HEK293 (cell line): Measurements from ENCODE around the gene BLTP3A.

Experiments
- CTCF ChIP-seq: fragments of 450-650 bp; formaldehyde crosslinking; IDR thresholded peaks from 2 replicates; pipeline ENCODE4 v1.5.1; 2016; ENCODE audit warnings: missing biosample characterization, missing genetic modification characterization
- KLF16 ChIP-seq: fragments of 450-650 bp; formaldehyde crosslinking; IDR thresholded peaks from 2 replicates; pipeline ENCODE4 v1.5.1; 2017; ENCODE audit warnings: missing biosample characterization, missing genetic modification characterization
- ZBTB8A ChIP-seq: fragments of 450-650 bp; formaldehyde crosslinking; IDR thresholded peaks from 2 replicates; pipeline ENCODE4 v1.5.1; 2016; ENCODE audit warnings: missing biosample characterization, missing genetic modification characterization
- ZFP69B ChIP-seq: fragments of 450-650 bp; formaldehyde crosslinking; IDR thresholded peaks from 2 replicates; pipeline ENCODE4 v1.5.1; 2016; ENCODE audit warnings: missing biosample characterization, missing genetic modification characterization
- ZNF174 ChIP-seq: fragments of 450-650 bp; formaldehyde crosslinking; IDR thresholded peaks from 2 replicates; pipeline ENCODE4 v1.5.0; 2017; ENCODE audit warnings: missing biosample characterization, mild to moderate bottlenecking, missing genetic modification characterization
- ZNF26 ChIP-seq: fragments of 450-650 bp; formaldehyde crosslinking; IDR thresholded peaks from 2 replicates; pipeline ENCODE4 v1.5.1; 2016; ENCODE audit warnings: missing biosample characterization, missing genetic modification characterization
- ZNF426 ChIP-seq: fragments of 450-650 bp; formaldehyde crosslinking; IDR thresholded peaks from 2 replicates; pipeline ENCODE4 v1.5.1; 2017; ENCODE audit warnings: missing biosample characterization, missing genetic modification characterization, mild to moderate bottlenecking, inconsistent platforms, moderate library complexity
- ZNF555 ChIP-seq: fragments of 450-650 bp; formaldehyde crosslinking; conservative IDR thresholded peaks from 2 replicates; pipeline ENCODE4 v1.5.1; 2017; ENCODE audit warnings: missing biosample characterization, mild to moderate bottlenecking, missing genetic modification characterization, inconsistent platforms
- ZNF707 ChIP-seq: fragments of 450-650 bp; formaldehyde crosslinking; IDR thresholded peaks from 2 replicates; pipeline ENCODE4 v1.5.1; 2016; ENCODE audit warnings: missing biosample characterization, missing genetic modification characterization
- ZNF837 ChIP-seq: fragments of 450-650 bp; formaldehyde crosslinking; IDR thresholded peaks from 2 replicates; pipeline ENCODE4 v1.5.1; 2016; ENCODE audit warnings: missing biosample characterization, missing genetic modification characterization
- TF ChIP-seq, protein P1 (sequence below): fragments of 450-650 bp; formaldehyde crosslinking; IDR thresholded peaks from 2 replicates; pipeline ENCODE4 v1.5.1; 2016; ENCODE audit warnings: missing biosample characterization, missing genetic modification characterization
- TF ChIP-seq, protein P2 (sequence below): fragments of 450-650 bp; formaldehyde crosslinking; IDR thresholded peaks from 2 replicates; pipeline ENCODE4 v1.5.1; 2016; ENCODE audit warnings: missing biosample characterization, missing genetic modification characterization
- TF ChIP-seq, protein P3 (sequence below): fragments of 450-650 bp; formaldehyde crosslinking; IDR thresholded peaks from 2 replicates; pipeline ENCODE4 v1.5.1; 2017; ENCODE audit warnings: missing biosample characterization, mild to moderate bottlenecking, missing genetic modification characterization, moderate library complexity

DNA sequence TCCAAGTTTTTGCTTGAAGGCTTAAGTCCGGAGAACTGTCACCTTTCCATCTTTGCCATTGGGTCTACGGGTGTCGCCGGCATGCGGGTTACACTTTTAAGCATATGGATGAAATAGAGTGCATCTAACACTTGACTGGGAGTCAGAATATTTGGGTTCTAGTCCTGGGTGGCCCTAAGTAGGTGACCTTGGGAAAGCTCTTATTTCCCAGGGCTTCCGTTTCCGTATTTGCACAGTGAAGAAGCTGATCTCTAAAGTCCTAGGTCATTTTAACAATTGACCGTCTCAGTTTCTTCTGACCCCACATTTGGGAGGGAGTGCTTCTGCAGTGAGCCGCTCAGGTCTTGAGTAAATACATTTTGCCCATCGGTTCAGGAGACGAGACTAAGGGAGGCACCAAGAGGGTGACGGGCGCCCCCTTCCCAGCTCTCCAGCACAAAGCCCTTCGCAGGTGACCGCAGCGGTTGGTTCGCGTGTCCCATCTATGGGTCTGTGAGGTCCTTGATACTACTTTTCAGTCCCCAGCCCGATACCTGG lies 651 bp upstream of the BLTP3A start:
- TF ChIP-seq CTCF (tag by site-specific recombination) (peak; percentile 80), ZNF837 (tag by site-specific recombination) (no peak), ZBTB8A (tag by site-specific recombination) (peak; percentile 84), ZNF707 (tag by site-specific recombination) (no peak), ZNF26 (tag by site-specific recombination) (no peak), ZFP69B (tag by site-specific recombination) (no peak), ZNF555 (tag by site-specific recombination) (no peak), ZNF426 (no peak), ZNF174 (tag by site-specific recombination) (no peak), KLF16 (tag by site-specific recombination) (no peak)
- TF ChIP-seq, protein P1, sequence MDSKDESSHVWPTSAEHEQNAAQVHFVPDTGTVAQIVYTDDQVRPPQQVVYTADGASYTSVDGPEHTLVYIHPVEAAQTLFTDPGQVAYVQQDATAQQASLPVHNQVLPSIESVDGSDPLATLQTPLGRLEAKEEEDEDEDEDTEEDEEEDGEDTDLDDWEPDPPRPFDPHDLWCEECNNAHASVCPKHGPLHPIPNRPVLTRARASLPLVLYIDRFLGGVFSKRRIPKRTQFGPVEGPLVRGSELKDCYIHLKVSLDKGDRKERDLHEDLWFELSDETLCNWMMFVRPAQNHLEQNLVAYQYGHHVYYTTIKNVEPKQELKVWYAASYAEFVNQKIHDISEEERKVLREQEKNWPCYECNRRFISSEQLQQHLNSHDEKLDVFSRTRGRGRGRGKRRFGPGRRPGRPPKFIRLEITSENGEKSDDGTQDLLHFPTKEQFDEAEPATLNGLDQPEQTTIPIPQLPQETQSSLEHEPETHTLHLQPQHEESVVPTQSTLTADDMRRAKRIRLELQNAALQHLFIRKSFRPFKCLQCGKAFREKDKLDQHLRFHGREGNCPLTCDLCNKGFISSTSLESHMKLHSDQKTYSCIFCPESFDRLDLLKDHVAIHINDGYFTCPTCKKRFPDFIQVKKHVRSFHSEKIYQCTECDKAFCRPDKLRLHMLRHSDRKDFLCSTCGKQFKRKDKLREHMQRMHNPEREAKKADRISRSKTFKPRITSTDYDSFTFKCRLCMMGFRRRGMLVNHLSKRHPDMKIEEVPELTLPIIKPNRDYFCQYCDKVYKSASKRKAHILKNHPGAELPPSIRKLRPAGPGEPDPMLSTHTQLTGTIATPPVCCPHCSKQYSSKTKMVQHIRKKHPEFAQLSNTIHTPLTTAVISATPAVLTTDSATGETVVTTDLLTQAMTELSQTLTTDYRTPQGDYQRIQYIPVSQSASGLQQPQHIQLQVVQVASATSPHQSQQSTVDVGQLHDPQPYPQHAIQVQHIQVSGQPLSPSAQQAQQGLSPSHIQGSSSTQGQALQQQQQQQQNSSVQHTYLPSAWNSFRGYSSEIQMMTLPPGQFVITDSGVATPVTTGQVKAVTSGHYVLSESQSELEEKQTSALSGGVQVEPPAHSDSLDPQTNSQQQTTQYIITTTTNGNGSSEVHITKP (tag by site-specific recombination): no peak
- TF ChIP-seq, protein P2, sequence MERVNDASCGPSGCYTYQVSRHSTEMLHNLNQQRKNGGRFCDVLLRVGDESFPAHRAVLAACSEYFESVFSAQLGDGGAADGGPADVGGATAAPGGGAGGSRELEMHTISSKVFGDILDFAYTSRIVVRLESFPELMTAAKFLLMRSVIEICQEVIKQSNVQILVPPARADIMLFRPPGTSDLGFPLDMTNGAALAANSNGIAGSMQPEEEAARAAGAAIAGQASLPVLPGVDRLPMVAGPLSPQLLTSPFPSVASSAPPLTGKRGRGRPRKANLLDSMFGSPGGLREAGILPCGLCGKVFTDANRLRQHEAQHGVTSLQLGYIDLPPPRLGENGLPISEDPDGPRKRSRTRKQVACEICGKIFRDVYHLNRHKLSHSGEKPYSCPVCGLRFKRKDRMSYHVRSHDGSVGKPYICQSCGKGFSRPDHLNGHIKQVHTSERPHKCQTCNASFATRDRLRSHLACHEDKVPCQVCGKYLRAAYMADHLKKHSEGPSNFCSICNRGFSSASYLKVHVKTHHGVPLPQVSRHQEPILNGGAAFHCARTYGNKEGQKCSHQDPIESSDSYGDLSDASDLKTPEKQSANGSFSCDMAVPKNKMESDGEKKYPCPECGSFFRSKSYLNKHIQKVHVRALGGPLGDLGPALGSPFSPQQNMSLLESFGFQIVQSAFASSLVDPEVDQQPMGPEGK: peak; percentile 14; the same call in 1 of the 2 replicates
- TF ChIP-seq, protein P3, sequence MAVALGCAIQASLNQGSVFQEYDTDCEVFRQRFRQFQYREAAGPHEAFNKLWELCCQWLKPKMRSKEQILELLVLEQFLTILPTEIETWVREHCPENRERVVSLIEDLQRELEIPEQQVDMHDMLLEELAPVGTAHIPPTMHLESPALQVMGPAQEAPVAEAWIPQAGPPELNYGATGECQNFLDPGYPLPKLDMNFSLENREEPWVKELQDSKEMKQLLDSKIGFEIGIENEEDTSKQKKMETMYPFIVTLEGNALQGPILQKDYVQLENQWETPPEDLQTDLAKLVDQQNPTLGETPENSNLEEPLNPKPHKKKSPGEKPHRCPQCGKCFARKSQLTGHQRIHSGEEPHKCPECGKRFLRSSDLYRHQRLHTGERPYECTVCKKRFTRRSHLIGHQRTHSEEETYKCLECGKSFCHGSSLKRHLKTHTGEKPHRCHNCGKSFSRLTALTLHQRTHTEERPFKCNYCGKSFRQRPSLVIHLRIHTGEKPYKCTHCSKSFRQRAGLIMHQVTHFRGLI (tag by site-specific recombination): no peak
